CD4-positive, alpha-beta T cell treated with Interleukin-4 for 1 hour (primary cell): ENCODE results near the gene TTYH3.

Experiments used
- DNase-seq, 2 donors: peaks; one replicate each; pipeline ENCODE4 v3.0.0-alpha.2; 2020 to 2022

TTYH3 gene

GRCh38 chr7:2710901-2711551 lies 79.2 kb downstream of the TTYH3 start:
- peak; percentile 46 to 60 for DNase-seq

GRCh38 chr7:2711895-2712675 lies 80.3 kb downstream of the TTYH3 start:
- no peak for DNase-seq

GRCh38 chr7:2713370-2713769 lies 81.6 kb downstream of the TTYH3 start:
- DNase-seq: no peak

GRCh38 chr7:2713978-2714377 lies 82.2 kb downstream of the TTYH3 start:
- DNase-seq: no peak
